ENCODE results near the gene ANAPC16.
A peak's percentile ranks its signal among the peaks of the same experiment; 100 is the strongest.

Gene ANAPC16

DNA sequence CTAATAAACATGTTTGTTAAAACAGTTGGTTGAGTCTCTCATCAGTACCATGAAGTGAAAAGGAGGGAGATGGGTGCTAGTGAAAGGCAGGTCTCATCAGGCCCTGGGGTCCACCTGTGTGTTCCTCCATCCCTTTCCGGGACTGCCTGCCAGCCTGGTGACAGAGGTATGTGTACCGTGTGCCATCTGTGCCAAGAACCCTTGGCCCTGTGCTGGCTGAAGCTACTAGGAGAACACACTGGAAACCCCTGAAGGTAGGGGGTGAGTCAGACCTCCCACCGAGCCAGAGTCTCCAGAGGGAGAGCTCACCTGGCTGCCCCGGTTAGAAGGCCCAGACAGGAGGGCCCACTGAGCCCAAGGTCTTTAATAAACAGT lies 60.2 kb downstream of the ANAPC16 start:
- H3K4me3 ChIP-seq (ENCODE audit: insufficient read depth, low read length, poor library complexity, severe bottlenecking) = no peak overlapping the region
- H3F3A ChIP-seq (ENCODE audit: insufficient read depth) = peaks cover 30% of the 10 kb centered on the region
- no peaks in the 10 kb centered on the region; the same call in 1 of the 2 replicates for H3K79me2 ChIP-seq (ENCODE audit: insufficient read depth, low read length)
- no peak overlapping the region for H2AFZ ChIP-seq (ENCODE audit: low read depth, low read length, severe bottlenecking)
- H3K4me2 ChIP-seq (ENCODE audit: low read depth, low read length, poor library complexity, severe bottlenecking) = peak overlapping the region; percentile 68
- no peak for TF ChIP-seq EZH2phosphoT487 (conservative IDR thresholded peaks at IDR 0.05; ENCODE audit: low read length)
- TF ChIP-seq CTCF (IDR thresholded peaks at IDR 0.05; ENCODE audit: insufficient read depth, low read length, poor library complexity, severe bottlenecking) = no peak
- H4K20me1 ChIP-seq (ENCODE audit: low read depth, low read length) = no peaks in the 10 kb centered on the region
- H3K9ac ChIP-seq (ENCODE audit: low read length) = peak overlapping the region; percentile 82
- H3K9me3 ChIP-seq (ENCODE audit: insufficient read depth, low read length) = no peaks in the 10 kb centered on the region
- no peaks in the 10 kb centered on the region for H3K9me2 ChIP-seq (replicated peaks; ENCODE audit: insufficient read depth, low read length)
- peaks cover 6% of the 10 kb centered on the region for H3K36me3 ChIP-seq (ENCODE audit: low read length)
- H3K27me3 ChIP-seq (ENCODE audit: low read length) = no peaks in the 10 kb centered on the region
- peak overlapping the region; percentile 50 for H3K27ac ChIP-seq (ENCODE audit: low read depth, low read length)

GRCh38 chr10:72276421-72277339 lies 60.9 kb downstream of the ANAPC16 start:
- H4K20me1 ChIP-seq (ENCODE audit: low read depth, low read length) = no peaks in the 10 kb centered on the region
- H3K4me2 ChIP-seq (ENCODE audit: low read depth, low read length, poor library complexity, severe bottlenecking) = peak overlapping the region; percentile 68
- H3K9me2 ChIP-seq (replicated peaks; ENCODE audit: insufficient read depth, low read length) = no peaks in the 10 kb centered on the region
- H3K27ac ChIP-seq (ENCODE audit: low read depth, low read length) = peak overlapping the region; percentile 50
- no peaks in the 10 kb centered on the region for H3K9me3 ChIP-seq (ENCODE audit: insufficient read depth, low read length)
- H3K27me3 ChIP-seq (ENCODE audit: low read length) = no peaks in the 10 kb centered on the region
- H3K36me3 ChIP-seq (ENCODE audit: low read length) = peaks cover 6% of the 10 kb centered on the region
- no peak overlapping the region for H3K4me3 ChIP-seq (ENCODE audit: insufficient read depth, low read length, poor library complexity, severe bottlenecking)
- H2AFZ ChIP-seq (ENCODE audit: low read depth, low read length, severe bottlenecking) = no peak overlapping the region
- peaks cover 30% of the 10 kb centered on the region for H3F3A ChIP-seq (ENCODE audit: insufficient read depth)
- H3K9ac ChIP-seq (ENCODE audit: low read length) = 0 out of 2 replicates have a peak overlapping the region, but pooled peaks have one; percentile 82
- H3K79me2 ChIP-seq (ENCODE audit: insufficient read depth, low read length) = no peaks in the 10 kb centered on the region; the same call in 1 of the 2 replicates
- no peak for TF ChIP-seq CTCF (IDR thresholded peaks at IDR 0.05; ENCODE audit: insufficient read depth, low read length, poor library complexity, severe bottlenecking)
- TF ChIP-seq EZH2phosphoT487 (conservative IDR thresholded peaks at IDR 0.05; ENCODE audit: low read length) = no peak

DNA sequence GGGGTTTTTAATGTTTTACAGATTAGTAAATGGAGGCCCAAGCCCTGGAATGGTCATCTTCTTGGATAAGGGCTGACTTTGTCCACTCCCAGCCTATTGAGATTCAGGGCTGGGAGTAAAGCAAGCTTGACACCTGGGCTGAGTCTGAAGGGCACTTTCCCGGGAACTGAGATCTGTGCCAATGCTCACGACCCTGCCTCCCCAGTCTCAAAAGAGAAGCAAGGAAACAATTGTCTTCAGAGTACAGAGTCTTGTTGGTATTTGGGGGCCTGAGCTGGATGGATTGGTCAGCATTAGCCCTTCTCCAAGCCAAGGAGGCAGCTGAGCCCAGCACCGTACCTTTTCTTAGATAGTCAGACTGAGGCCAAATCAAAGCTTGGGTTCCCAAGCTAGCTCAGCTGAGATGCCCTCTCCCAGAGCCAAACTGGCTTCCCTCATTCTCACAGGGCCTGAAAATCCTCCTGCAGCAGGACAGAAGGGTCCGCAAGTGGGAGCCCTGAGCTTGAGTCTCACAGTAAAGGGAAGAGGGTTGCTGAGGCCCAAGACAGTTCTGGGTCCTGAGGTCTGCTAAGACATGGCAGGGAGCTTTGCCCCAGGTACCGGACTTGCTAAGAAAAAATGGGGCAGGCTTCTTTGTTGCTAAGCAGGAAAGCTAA lies 61.7 kb downstream of the ANAPC16 start:
- Histone ChIP-seq H3K9me2 (replicated peaks; ENCODE audit: insufficient read depth, low read length) (no peaks in the 10 kb centered on the region), H3K9me3 (ENCODE audit: insufficient read depth, low read length) (no peaks in the 10 kb centered on the region), H3K4me2 (ENCODE audit: low read depth, low read length, poor library complexity, severe bottlenecking) (no peak overlapping the region), H3K27me3 (ENCODE audit: low read length) (no peaks in the 10 kb centered on the region), H3K9ac (ENCODE audit: low read length) (no peak overlapping the region), H3K4me3 (ENCODE audit: insufficient read depth, low read length, poor library complexity, severe bottlenecking) (no peak overlapping the region), H3K36me3 (ENCODE audit: low read length) (peaks cover 6% of the 10 kb centered on the region), H3K27ac (ENCODE audit: low read depth, low read length) (peak overlapping the region; percentile 50; the same call in 1 of the 2 replicates), H3F3A (ENCODE audit: insufficient read depth) (peaks cover 30% of the 10 kb centered on the region), H2AFZ (ENCODE audit: low read depth, low read length, severe bottlenecking) (no peak overlapping the region), H3K79me2 (ENCODE audit: insufficient read depth, low read length) (no peaks in the 10 kb centered on the region; the same call in 1 of the 2 replicates), H4K20me1 (ENCODE audit: low read depth, low read length) (no peaks in the 10 kb centered on the region)
- TF ChIP-seq EZH2phosphoT487 (conservative IDR thresholded peaks at IDR 0.05; ENCODE audit: low read length) = no peak
- TF ChIP-seq CTCF (IDR thresholded peaks at IDR 0.05; ENCODE audit: insufficient read depth, low read length, poor library complexity, severe bottlenecking) = no peak

Measured in SU-DHL-6 (cell line).